ENCODE measurements around the gene FAM43B.
A peak's percentile ranks its signal among the peaks of the same experiment; 100 is the strongest.

Gene FAM43B

GRCh38 chr1:20552728-20553445 is 514 bp downstream of the FAM43B start:
- no peak for DNase-seq

- no peak for DNase-seq
Measured at GRCh38 chr1:20555025-20555757, 2.8 kb downstream of the FAM43B start.

- DNase-seq, result no peak
Measured at GRCh38 chr1:20555758-20556120, 3.4 kb downstream of the FAM43B start.

- DNase-seq, result peak; percentile 6 to 60 (median 54)
Measured at GRCh38 chr1:20558191-20558590, 5.8 kb downstream of the FAM43B start.

- no peak for DNase-seq
Measured at GRCh38 chr1:20560966-20561365, 8.6 kb downstream of the FAM43B start.

- DNase-seq, result no peak
Measured at GRCh38 chr1:20565234-20565633, 12.9 kb downstream of the FAM43B start.

- no peak for DNase-seq
Measured at GRCh38 chr1:20569523-20570098, 17.2 kb downstream of the FAM43B start.

- no peak for DNase-seq
Measured at GRCh38 chr1:20571427-20571826, 19.1 kb downstream of the FAM43B start.

GRCh38 chr1:20573987-20574386 is 21.6 kb downstream of the FAM43B start:
- DNase-seq, result no peak

GRCh38 chr1:20574686-20575540 is 22.5 kb downstream of the FAM43B start:
- peak; percentile 94 to 97 (median 96) for DNase-seq

- DNase-seq, result no peak
Measured at GRCh38 chr1:20575541-20576336, 23.4 kb downstream of the FAM43B start.

GRCh38 chr1:20578062-20578461 is 25.7 kb downstream of the FAM43B start:
- no peak for DNase-seq

GRCh38 chr1:20578721-20579395 is 26.5 kb downstream of the FAM43B start:
- DNase-seq, result no peak

- peak in 3 of 4 experiments; percentile 28 to 53 (median 52) for DNase-seq
Measured at GRCh38 chr1:20584890-20585289, 32.5 kb downstream of the FAM43B start.

GRCh38 chr1:20586953-20587660 is 34.7 kb downstream of the FAM43B start:
- peak; percentile 28 to 48 (median 37) for DNase-seq

- DNase-seq, result peak; percentile 49 to 84 (median 68)
Measured at GRCh38 chr1:20587661-20588053, 35.3 kb downstream of the FAM43B start.

- DNase-seq, result peak; percentile 49 to 73 (median 64)
Measured at GRCh38 chr1:20588634-20589225, 36.4 kb downstream of the FAM43B start, which contains the start of gene CDA. Gene CDA, plus strand, starts transcription at chr1:20589097. Its CDS starts 33 bp downstream, at chr1:20589130.

GRCh38 chr1:20589331-20590278 is 37.2 kb downstream of the FAM43B start:
- peak; percentile 90 to 95 (median 94) for DNase-seq

GRCh38 chr1:20590306-20590777 is 38.0 kb downstream of the FAM43B start:
- peak; percentile 90 to 95 (median 92) for DNase-seq
